Hindlimb muscle (tissue), 1 donor: ENCODE data around the gene PRDM11. TPM values are rescaled to one million over a fixed set of nuclear protein-coding genes. Genes with fewer than 3 reads are reported as not detected.

Experiments used
- DNase-seq: peaks from one replicate; pipeline ENCODE4 v3.0.0-alpha.2; 2013
- polyA plus RNA-seq: library from polyadenylated mRNA; unstranded; fragments of 120-200 nt; gene quantifications from one replicate; pipeline ENCODE4 v1.2.1, GENCODE V29; 2013; ENCODE audit not compliant: insufficient read length

The PRDM11 gene
- polyA plus RNA-seq, 1 donor, result 29.4 TPM

GRCh38 chr11:45266676-45267020 is 120.2 kb downstream of the PRDM11 start:
- DNase-seq, result no peak

- no peak for DNase-seq
Observed at GRCh38 chr11:45267052-45267451, 120.6 kb downstream of the PRDM11 start.

GRCh38 chr11:45267652-45268299 is 121.3 kb downstream of the PRDM11 start:
- DNase-seq, result no peak

GRCh38 chr11:45269678-45270077 is 123.2 kb downstream of the PRDM11 start:
- DNase-seq, result no peak

- no peak for DNase-seq
Observed at GRCh38 chr11:45270946-45271716, 124.7 kb downstream of the PRDM11 start.

GRCh38 chr11:45272701-45273100 is 126.3 kb downstream of the PRDM11 start:
- no peak for DNase-seq

- DNase-seq, result no peak
Observed at GRCh38 chr11:45273509-45273908, 127.1 kb downstream of the PRDM11 start.

- DNase-seq, result no peak
Observed at GRCh38 chr11:45274206-45274605, 127.8 kb downstream of the PRDM11 start.

GRCh38 chr11:45275828-45276227 is 129.4 kb downstream of the PRDM11 start:
- DNase-seq, result no peak

- DNase-seq, result no peak
Observed at GRCh38 chr11:45278714-45279113, 132.3 kb downstream of the PRDM11 start.

GRCh38 chr11:45279645-45280044 is 133.2 kb downstream of the PRDM11 start:
- no peak for DNase-seq

GRCh38 chr11:45280449-45280848 is 134.0 kb downstream of the PRDM11 start:
- no peak for DNase-seq

GRCh38 chr11:45282081-45282480 is 135.6 kb downstream of the PRDM11 start:
- no peak for DNase-seq

Other genes starting within 250 kb of the PRDM11 start
- 38.1 TPM for gene TP53I11, start 195.8 kb upstream of the PRDM11 start, polyA plus RNA-seq
- gene SYT13, start 139.7 kb downstream of the PRDM11 start, polyA plus RNA-seq, result 0.31 TPM